NB4 (cell line): Measurements from ENCODE around the gene TREM2.
"Not testable (repeated sequence)": the region's sequence is repeated elsewhere in the genome, so short reads cannot be mapped to it uniquely, and the experiment has no call there.

Experiments used
- DNase-seq: peaks from one replicate; pipeline ENCODE4 v3.0.0; 2010; ENCODE audit warnings: low read depth
- H3K4me3 ChIP-seq: one replicate; pipeline ENCODE4 v1.5.1; 2011; ENCODE audit warnings: mild to moderate bottlenecking, low read depth, low read length, moderate library complexity
- CTCF ChIP-seq: IDR thresholded peaks from one replicate; pipeline ENCODE4 v1.5.1; 2012; ENCODE audit warnings: low read depth, low read length
- MAX ChIP-seq: IDR thresholded peaks from 2 replicates; pipeline ENCODE4 v1.6.1; 2011; ENCODE audit warnings: low read depth, low read length
- MYC ChIP-seq: IDR thresholded peaks from 2 replicates; pipeline ENCODE4 v1.6.1; 2011; ENCODE audit warnings: low read depth, low read length
- POLR2A ChIP-seq: IDR thresholded peaks from 2 replicates; pipeline ENCODE4 v1.6.1; 2011; ENCODE audit warnings: mild to moderate bottlenecking; ENCODE audit not compliant: insufficient read length; ENCODE audit errors: extremely low read depth

Gene TREM2

GRCh38 chr6:41193884-41194283 lies 31.0 kb upstream of the TREM2 start:
- no peak for TF ChIP-seq POLR2A
- no peak for TF ChIP-seq MYC
- TF ChIP-seq CTCF: no peak
- no peak for TF ChIP-seq MAX
- H3K4me3 ChIP-seq: no peak overlapping the region
- no peak for DNase-seq

- no peak for DNase-seq
- no peak overlapping the region for H3K4me3 ChIP-seq
- TF ChIP-seq MAX (no peak), CTCF (no peak), POLR2A (no peak), MYC (no peak)
These were observed 30.3 kb upstream of the TREM2 start for GRCh38 chr6:41193171-41193734.

- peak; percentile 68 for DNase-seq
- H3K4me3 ChIP-seq: no peak overlapping the region
- peak; percentile 79 for TF ChIP-seq CTCF
- TF ChIP-seq POLR2A: no peak
These were observed 28.7 kb upstream of the TREM2 start for GRCh38 chr6:41191569-41191968.

GRCh38 chr6:41190791-41191190 lies 27.9 kb upstream of the TREM2 start:
- H3K4me3 ChIP-seq: no peak overlapping the region
- no peak for TF ChIP-seq MAX
- TF ChIP-seq POLR2A: no peak
- peak; percentile 2 for TF ChIP-seq CTCF
- no peak for TF ChIP-seq MYC
- no peak for DNase-seq

GRCh38 chr6:41189967-41190366 lies 27.1 kb upstream of the TREM2 start:
- no peak for DNase-seq
- H3K4me3 ChIP-seq: no peak overlapping the region
- TF ChIP-seq MAX (no peak), POLR2A (no peak), MYC (no peak), CTCF (no peak)

GRCh38 chr6:41189046-41189445 lies 26.1 kb upstream of the TREM2 start:
- DNase-seq: not testable (repeated sequence)

More at GRCh38 chr6:41189046-41189445, 26.1 kb upstream of the TREM2 start:
- H3K4me3 ChIP-seq: not testable (repeated sequence)
